IMR-90 (cell line): ENCODE measurements around the gene NTRK2. TPM values are rescaled to one million over a fixed set of nuclear protein-coding genes. Genes with fewer than 3 reads are reported as not detected.
A peak's percentile ranks its signal among the peaks of the same experiment; 100 is the strongest.

Experiments
- ATAC-seq: fragments of 200-7000 bp; cut with Tn5 transposase; 2 replicates; pipeline ENCODE4 v1.9.1; 2020; ENCODE audit warnings: low read depth, mild to moderate bottlenecking, moderate library complexity
- BruUV-seq: library from RNA; stranded (reverse); fragments of 400-500 nt; replicated peaks from 2 replicates; lab custom pipeline; 2021; lab: Mats Ljungman, UMichigan
- CTCF ChIA-PET: fragments of 300-600 bp; formaldehyde crosslinking; extraction: SDS; loops from one replicate; lab custom pipeline; 2021; ENCODE audit warnings: antibody characterized with exemption; lab: Yijun Ruan, JAX
- POLR2A ChIA-PET: fragments of 300-600 bp; sonication (Branson Sonifier 250); formaldehyde crosslinking; loops from one replicate; lab custom pipeline; 2022; ENCODE audit warnings: antibody characterized with exemption; ENCODE audit not compliant: unreplicated experiment; lab: Charles Lee
- DNase-seq: peaks from one replicate; pipeline ENCODE4 v3.0.0; 2013
- H2AFZ ChIP-seq: replicated peaks from 2 replicates; pipeline ENCODE3; 2013; ENCODE audit warnings: low read length, mild to moderate bottlenecking; ENCODE audit not compliant: poor library complexity
- H2AK5ac ChIP-seq: 2 replicates; pipeline ENCODE4 v1.6.1; 2013; ENCODE audit warnings: low read depth, low read length, inconsistent platforms
- H2AK9ac ChIP-seq: replicated peaks from 2 replicates; pipeline ENCODE3; 2013; ENCODE audit warnings: mild to moderate bottlenecking, low read depth, low read length, moderate library complexity; ENCODE audit not compliant: poor library complexity
- H2BK120ac ChIP-seq: 2 replicates; pipeline ENCODE4 v1.6.1; 2013; ENCODE audit warnings: low read depth, low read length, inconsistent platforms
- H2BK15ac ChIP-seq: 3 replicates; pipeline ENCODE4 v1.6.1; 2013; ENCODE audit warnings: low read depth, low read length, inconsistent platforms
- H2BK20ac ChIP-seq: 2 replicates; pipeline ENCODE4 v1.6.1; 2013; ENCODE audit warnings: low read depth, mild to moderate bottlenecking, inconsistent platforms, low read length, moderate library complexity
- H2BK5ac ChIP-seq: 2 replicates; pipeline ENCODE4 v1.6.1; 2013; ENCODE audit warnings: mild to moderate bottlenecking, low read depth, low read length, inconsistent platforms; ENCODE audit not compliant: poor library complexity, severe bottlenecking
- H3K14ac ChIP-seq: replicated peaks from 2 replicates; pipeline ENCODE4 v1.6.1; 2013; ENCODE audit warnings: low read depth, low read length, inconsistent platforms
- H3K18ac ChIP-seq: 2 replicates; pipeline ENCODE4 v1.6.1; 2013; ENCODE audit warnings: low read depth, low read length, control low read depth
- H3K23ac ChIP-seq: 2 replicates; pipeline ENCODE4 v1.6.1; 2013; ENCODE audit warnings: low read depth, low read length, inconsistent platforms
- H3K27ac ChIP-seq: 2 replicates; pipeline ENCODE4 v1.5.1; 2013; ENCODE audit warnings: mild to moderate bottlenecking, control low read depth, low read length; ENCODE audit not compliant: insufficient read depth
- H3K27me3 ChIP-seq: 2 replicates; pipeline ENCODE4 v1.6.1; 2013; ENCODE audit warnings: low read length; ENCODE audit not compliant: control insufficient read depth, insufficient read depth
- H3K36me3 ChIP-seq: 2 replicates; pipeline ENCODE4 v1.6.1; 2013; ENCODE audit warnings: low read length, mixed read lengths; ENCODE audit not compliant: control insufficient read depth, insufficient read depth
- H3K4ac ChIP-seq: 2 replicates; pipeline ENCODE4 v1.6.1; 2013; ENCODE audit warnings: low read depth, low read length, inconsistent platforms
- H3K4me1 ChIP-seq: 2 replicates; pipeline ENCODE4 v1.6.1; 2013; ENCODE audit warnings: low read length, mixed read lengths; ENCODE audit not compliant: control insufficient read depth, insufficient read depth
- H3K4me2 ChIP-seq: 2 replicates; pipeline ENCODE4 v1.6.1; 2013; ENCODE audit warnings: low read depth, mild to moderate bottlenecking, control low read depth, low read length, moderate library complexity
- H3K4me3 ChIP-seq: 2 replicates; pipeline ENCODE4 v1.5.1; 2013; ENCODE audit warnings: low read depth, mild to moderate bottlenecking, control low read depth, low read length, moderate library complexity; ENCODE audit not compliant: insufficient read depth
- H3K56ac ChIP-seq: 2 replicates; pipeline ENCODE4 v1.6.1; 2013; ENCODE audit warnings: low read length, inconsistent platforms; ENCODE audit not compliant: insufficient read depth; ENCODE audit errors: extremely low read depth
- H3K79me1 ChIP-seq, 2 experiments: 2 replicates each; pipeline ENCODE4 v1.6.1; 2013; ENCODE audit warnings: low read length in 2 of 2, inconsistent platforms in 1 of 2, low read depth in 1 of 2
- H3K9ac ChIP-seq: 2 replicates; pipeline ENCODE4 v1.6.1; 2013; ENCODE audit warnings: low read depth, low read length, control low read depth
- H3K9me1 ChIP-seq: 2 replicates; pipeline ENCODE4 v1.6.1; 2013; ENCODE audit warnings: low read length, inconsistent platforms; ENCODE audit not compliant: insufficient read depth
- H3K9me3 ChIP-seq: 2 replicates; pipeline ENCODE4 v1.6.1; 2013; ENCODE audit warnings: low read length; ENCODE audit not compliant: control insufficient read depth, insufficient read depth
- H4K20me1 ChIP-seq: 2 replicates; pipeline ENCODE4 v1.6.1; 2013; ENCODE audit warnings: low read length, inconsistent platforms; ENCODE audit not compliant: insufficient read depth
- H4K5ac ChIP-seq: 2 replicates; pipeline ENCODE4 v1.6.1; 2013; ENCODE audit warnings: mild to moderate bottlenecking, low read depth, low read length, control low read depth
- H4K8ac ChIP-seq, 2 experiments: 2 replicates each; pipeline ENCODE4 v1.6.1; 2013; ENCODE audit warnings: low read depth in 2 of 2, low read length in 2 of 2, control low read depth in 1 of 2, inconsistent platforms in 1 of 2
- H4K91ac ChIP-seq: 2 replicates; pipeline ENCODE4 v1.6.1; 2013; ENCODE audit warnings: low read depth, low read length, inconsistent platforms; ENCODE audit not compliant: insufficient read depth
- CEBPB ChIP-seq: IDR thresholded peaks from 2 replicates; pipeline ENCODE4 v1.6.1; 2012; ENCODE audit warnings: low read depth, low read length, improper control_type of control experiment
- SMC3 ChIP-seq: fragments of 150-350 bp; IDR thresholded peaks from 2 replicates; pipeline ENCODE4 v1.6.1; 2016; ENCODE audit warnings: low read depth, mild to moderate bottlenecking, antibody characterized with exemption, low read length, moderate library complexity
- WGBS, 2 experiments: methylation state at CpG; one replicate each; pipeline versions ENCODE4 v1.1.5 to v1.1.7; 2013; ENCODE audit warnings: missing lambda C conversion rate in 2 of 2; ENCODE audit not compliant: insufficient read length in 1 of 2; ENCODE audit errors: extremely low coverage in 2 of 2; 5-methylcytosine and 5-hydroxymethylcytosine counted together
- dilution Hi-C: fragments of 300-500 bp; cut with HindIII; formaldehyde crosslinking; loops from one replicate; pipeline ENCODE4 v1.14.3; 2018; ENCODE audit warnings: low sequenced_read_pairs; ENCODE audit not compliant: unreplicated experiment
- in situ Hi-C: fragments of 300-500 bp; cut with MboI; formaldehyde crosslinking; loops from 3 replicates; pipeline ENCODE4 v1.14.3; 2019; ENCODE audit warnings: low sequenced_read_pairs, inconsistent platforms, mixed read lengths
- intact Hi-C: fragments of 100-400 bp; cut with micrococcal nuclease; formaldehyde crosslinking; loops from 2 replicates; pipeline ENCODE4 v1.10.0; 2022
- polyA plus RNA-seq, 3 experiments: library from polyadenylated mRNA; depleted of rRNA; stranded (reverse); fragments of >200 nt; gene quantifications; 2 replicates each; pipeline ENCODE4 v1.2.3, GENCODE V29; 2012; ENCODE audit warnings: low replicate concordance in 1 of 3
- total RNA-seq: library from RNA; depleted of rRNA; stranded (reverse); fragments of >200 nt; gene quantifications from 2 replicates; pipeline ENCODE4 v1.2.3, GENCODE V29; 2012

The NTRK2 gene
- total and polyA plus RNA-seq, 2 of the 4 experiments (the other 2 are of a cell fraction), result under 0.01 to 0.02 TPM

DNA sequence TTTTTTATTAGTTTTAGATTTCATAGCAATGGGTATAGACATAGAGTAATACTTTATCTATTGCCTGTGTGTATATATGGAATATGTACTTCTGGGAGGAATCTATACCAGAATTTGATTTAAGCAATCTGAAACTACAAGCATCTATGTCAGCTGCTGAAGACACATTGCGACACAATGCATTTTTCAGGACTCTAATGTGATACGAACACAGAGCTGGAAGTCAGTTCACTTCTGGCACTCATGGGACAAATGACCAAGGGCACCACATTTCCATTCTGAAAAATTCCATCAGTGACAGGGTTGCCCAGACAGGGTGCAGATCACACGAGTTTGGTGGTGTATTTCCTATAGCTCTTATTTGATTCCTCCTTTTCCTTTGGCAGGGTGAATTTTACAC lies 259.5 kb downstream of the NTRK2 start:
- no peak overlapping the region for H2BK20ac ChIP-seq
- no peak overlapping the region for H3K18ac ChIP-seq
- no peak overlapping the region for H2AFZ ChIP-seq
- H3K9me1 ChIP-seq, result no peaks in the 10 kb centered on the region
- no peak overlapping the region for H3K4me3 ChIP-seq
- H2BK5ac ChIP-seq, result no peak overlapping the region
- H3K14ac ChIP-seq, result no peak overlapping the region
- DNase-seq, result no peak
- no peak overlapping the region for H3K4ac ChIP-seq
- H3K23ac ChIP-seq, result no peak overlapping the region
- no TSS peak for BruUV-seq
- H2AK5ac ChIP-seq, result no peak overlapping the region
- H2BK15ac ChIP-seq, result no peak overlapping the region
- H3K4me2 ChIP-seq, result no peak overlapping the region
- ATAC-seq, result no peak
- H3K4me1 ChIP-seq, result no peaks in the 10 kb centered on the region
- H3K27me3 ChIP-seq, result no peaks in the 10 kb centered on the region
- POLR2A ChIA-PET, result no interaction called here
- H3K36me3 ChIP-seq, result no peaks in the 10 kb centered on the region
- no peak overlapping the region for H2BK120ac ChIP-seq
- no peak overlapping the region for H3K27ac ChIP-seq
- intact Hi-C loops (no loop called here), dilution Hi-C loops (no loop called here), in situ Hi-C loops (no loop called here)
- H3K79me1 ChIP-seq, result no peaks in the 10 kb centered on the region
- H3K56ac ChIP-seq, result no peak overlapping the region
- H2AK9ac ChIP-seq, result no peak overlapping the region
- TF ChIP-seq CEBPB (peak; percentile 51), SMC3 (no peak)
- CTCF ChIA-PET, result no interaction called here
- H4K91ac ChIP-seq, result no peak overlapping the region
- no peaks in the 10 kb centered on the region for H4K20me1 ChIP-seq
- no CpG with 5 or more reads among the region's 3 CpGs for WGBS, 2 experiments
- H4K8ac ChIP-seq, result no peak overlapping the region
- peaks cover 20% of the 10 kb centered on the region for H3K9me3 ChIP-seq
- no peak overlapping the region for H3K9ac ChIP-seq
- H4K5ac ChIP-seq, result no peak overlapping the region
